GM23338 (cell line): ENCODE measurements around the gene TMEM219. TPM values are rescaled to one million over a fixed set of nuclear protein-coding genes. Genes with fewer than 3 reads are reported as not detected.

Experiments used
- ATAC-seq: fragments of 200-7000 bp; cut with Tn5 transposase; 3 replicates; pipeline ENCODE4 v1.9.1; 2020
- DNase-seq: peaks from one replicate; pipeline ENCODE4 v3.0.0-alpha.2; 2015; ENCODE audit warnings: low spot score
- H2AFZ ChIP-seq: fragments of 200-600 bp; sonication (generic); 2 replicates; pipeline ENCODE4 v1.8.0; 2016; ENCODE audit warnings: antibody characterized with exemption, mild to moderate bottlenecking, moderate library complexity
- H3F3A ChIP-seq: fragments of 200-600 bp; sonication (generic); replicated peaks from 2 replicates; pipeline ENCODE4 v1.8.0; 2017; ENCODE audit warnings: antibody characterized with exemption, mixed run types, low read depth
- H3K27ac ChIP-seq: fragments of 200-600 bp; sonication (generic); 2 replicates; pipeline ENCODE4 v1.6.1; 2016; ENCODE audit warnings: low read depth
- H3K27me3 ChIP-seq: fragments of 200-600 bp; sonication (generic); 2 replicates; pipeline ENCODE4 v1.8.0; 2016; ENCODE audit warnings: mild to moderate bottlenecking, mixed run types, moderate library complexity; ENCODE audit not compliant: insufficient read depth
- H3K36me3 ChIP-seq: fragments of 200-600 bp; sonication (generic); 2 replicates; pipeline ENCODE4 v1.8.0; 2016; ENCODE audit warnings: mild to moderate bottlenecking; ENCODE audit not compliant: insufficient read depth
- H3K4me1 ChIP-seq: fragments of 200-600 bp; sonication (generic); 2 replicates; pipeline ENCODE4 v1.8.0; 2016; ENCODE audit warnings: mild to moderate bottlenecking, moderate library complexity; ENCODE audit not compliant: insufficient read depth
- H3K4me2 ChIP-seq: fragments of 200-600 bp; sonication (generic); 2 replicates; pipeline ENCODE4 v1.7.1; 2017; ENCODE audit warnings: mixed run types
- H3K4me3 ChIP-seq: fragments of 200-600 bp; sonication (generic); 2 replicates; pipeline ENCODE4 v1.6.1; 2016; ENCODE audit warnings: mixed run types
- H3K79me2 ChIP-seq: fragments of 200-600 bp; sonication (generic); replicated peaks from 2 replicates; pipeline ENCODE4 v1.8.0; 2017; ENCODE audit warnings: mild to moderate bottlenecking; ENCODE audit not compliant: insufficient read depth
- H3K9me2 ChIP-seq: fragments of 200-600 bp; sonication (generic); 2 replicates; pipeline ENCODE4 v1.8.0; 2017; ENCODE audit not compliant: insufficient read depth
- H4K20me1 ChIP-seq: fragments of 200-600 bp; sonication (generic); replicated peaks from 2 replicates; pipeline ENCODE4 v1.8.0; 2017; ENCODE audit warnings: mild to moderate bottlenecking; ENCODE audit not compliant: insufficient read depth
- H3K27ac Mint-ChIP-seq: 2 replicates; pipeline ENCODE4 v1.8.0; 2020; ENCODE audit warnings: inconsistent platforms, mild to moderate bottlenecking, moderate library complexity, mixed read lengths
- H3K27me3 Mint-ChIP-seq: 3 replicates; pipeline ENCODE4 v1.8.0; 2022; ENCODE audit warnings: low read depth, mild to moderate bottlenecking, moderate library complexity, mixed read lengths, inconsistent platforms; ENCODE audit not compliant: insufficient read depth, poor library complexity
- H3K36me3 Mint-ChIP-seq: 3 replicates; pipeline ENCODE4 v1.8.0; 2021; ENCODE audit warnings: low read depth, mild to moderate bottlenecking, inconsistent platforms, moderate library complexity, mixed read lengths
- H3K4me1 Mint-ChIP-seq: 3 replicates; pipeline ENCODE4 v1.8.0; 2020; ENCODE audit warnings: mild to moderate bottlenecking, inconsistent platforms, mixed read lengths
- H3K4me3 Mint-ChIP-seq: 3 replicates; pipeline ENCODE4 v1.8.0; 2021; ENCODE audit warnings: moderate library complexity, mild to moderate bottlenecking, inconsistent platforms, mixed read lengths
- H3K9me3 Mint-ChIP-seq: 3 replicates; pipeline ENCODE4 v1.8.0; 2020; ENCODE audit warnings: moderate library complexity, mild to moderate bottlenecking, inconsistent platforms, mixed read lengths
- CREB1 ChIP-seq: fragments of 250-450 bp; sonication (Bioruptor Pico); IDR thresholded peaks from 2 replicates; pipeline ENCODE4 v1.5.0; 2020; ENCODE audit warnings: low read depth, mild to moderate bottlenecking, moderate library complexity
- CTCF ChIP-seq, 2 experiments: fragments of 200-600 bp in 1 of 2; sonication (generic) in 1 of 2; conservative IDR thresholded peaks; 2 replicates each; pipeline versions ENCODE4 v1.5.1 to v1.6.1; 2016 to 2017; ENCODE audit warnings: antibody characterized with exemption in 2 of 2, low read depth in 2 of 2, mild to moderate bottlenecking in 2 of 2, moderate library complexity in 1 of 2
- ETS1 ChIP-seq: IDR thresholded peaks from 2 replicates; pipeline ENCODE4 v1.6.1; 2016; ENCODE audit warnings: antibody characterized with exemption
- EZH2 ChIP-seq: fragments of 200-600 bp; sonication (generic); IDR thresholded peaks from one replicate; pipeline ENCODE4 v1.8.0; 2017; ENCODE audit warnings: antibody characterized with exemption, mild to moderate bottlenecking, low read depth; ENCODE audit not compliant: unreplicated experiment
- NANOG ChIP-seq: IDR thresholded peaks from 2 replicates; pipeline ENCODE4 v1.6.1; 2016; ENCODE audit warnings: antibody characterized with exemption, borderline replicate concordance
- POLR2AphosphoS5 ChIP-seq: IDR thresholded peaks from 2 replicates; pipeline ENCODE4 v1.6.1; 2016; ENCODE audit warnings: antibody characterized with exemption, low read depth
- STAT1 ChIP-seq: IDR thresholded peaks from one replicate; pipeline ENCODE4 v1.6.1; 2016; ENCODE audit warnings: antibody characterized with exemption; ENCODE audit not compliant: unreplicated experiment
- ZNF331 ChIP-seq: fragments of 250-450 bp; sonication (Bioruptor Pico); IDR thresholded peaks from 2 replicates; pipeline ENCODE4 v1.5.0; 2020; ENCODE audit warnings: low read depth, mild to moderate bottlenecking, moderate library complexity
- polyA plus RNA-seq: library from polyadenylated mRNA; unstranded; fragments of >200 nt; fragmentation: Nextera tagmentation; extraction: Ambion mirVana; gene quantifications from 2 replicates; pipeline ENCODE4 v1.2.1, GENCODE V29; 2016
- total RNA-seq: library from RNA; depleted of rRNA; stranded (reverse); fragments of >200 nt; shearing (Covaris generic); gene quantifications from 2 replicates; pipeline ENCODE4 v1.2.3, GENCODE V29; 2014
- TF ChIP-seq, protein P1 (sequence below): IDR thresholded peaks from one replicate; pipeline ENCODE4 v1.6.1; 2018; ENCODE audit warnings: antibody characterized with exemption; ENCODE audit not compliant: unreplicated experiment
- TF ChIP-seq, protein P2 (sequence below): fragments of 250-450 bp; sonication (Bioruptor Pico); IDR thresholded peaks from 2 replicates; pipeline ENCODE4 v1.5.0; 2020; ENCODE audit warnings: mild to moderate bottlenecking, moderate library complexity

TMEM219 gene
- total and polyA plus RNA-seq, 2 experiments from 2014 or later, result 50.0 to 82.3 TPM

DNA sequence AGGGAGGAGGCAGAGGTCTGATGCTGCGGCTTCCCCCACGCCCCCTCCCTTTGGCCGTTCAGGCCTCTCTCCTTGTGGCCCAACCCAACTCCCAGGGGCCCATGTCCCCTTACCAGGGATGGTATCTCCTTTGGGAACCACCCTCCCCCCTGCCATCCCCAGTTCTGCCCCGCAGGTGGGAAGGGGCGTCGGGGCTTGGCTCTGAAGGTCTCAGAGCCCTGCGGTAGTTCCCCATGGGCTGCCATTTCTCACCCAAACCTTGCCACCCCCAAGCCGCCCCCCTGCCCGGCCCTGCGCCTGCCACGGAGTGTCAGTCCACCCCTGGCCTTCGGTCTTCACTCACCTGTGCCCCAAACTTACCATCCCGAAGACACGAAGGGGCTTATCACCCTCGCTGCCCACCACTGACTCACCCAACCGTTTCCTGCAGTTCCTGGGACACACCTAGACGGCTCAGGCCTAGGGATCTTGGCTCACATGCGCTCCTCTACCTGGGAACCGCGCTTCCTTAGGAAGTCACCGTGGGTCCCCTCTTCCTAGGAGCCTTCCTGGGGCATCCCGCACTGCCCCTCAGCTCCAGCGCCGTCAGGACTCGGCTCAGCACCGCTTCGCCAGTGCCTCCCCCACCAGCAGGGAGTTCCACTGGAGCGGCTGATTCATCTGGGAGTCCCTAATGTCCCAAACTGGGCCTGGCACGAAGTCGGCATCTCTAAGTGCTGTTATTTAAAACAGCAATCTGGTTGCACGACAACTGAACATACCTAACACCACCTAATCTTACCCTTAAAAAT is 50.0 kb downstream of the TMEM219 start:
- H4K20me1 ChIP-seq, result no peaks in the 10 kb centered on the region
- H3K27ac ChIP-seq, result no peak overlapping the region
- H3K36me3 ChIP-seq, result no peaks in the 10 kb centered on the region
- TF ChIP-seq STAT1 (no peak), CREB1 (CRISPR knock-in tag) (no peak), CTCF (conservative IDR thresholded peaks at IDR 0.05; ENCODE audit: low read depth in 2 of 2) (no peak), ETS1 (no peak), EZH2 (no peak), NANOG (no peak), POLR2AphosphoS5 (no peak; the same call in 1 of the 2 replicates), ZNF331 (no peak)
- TF ChIP-seq, protein P1, sequence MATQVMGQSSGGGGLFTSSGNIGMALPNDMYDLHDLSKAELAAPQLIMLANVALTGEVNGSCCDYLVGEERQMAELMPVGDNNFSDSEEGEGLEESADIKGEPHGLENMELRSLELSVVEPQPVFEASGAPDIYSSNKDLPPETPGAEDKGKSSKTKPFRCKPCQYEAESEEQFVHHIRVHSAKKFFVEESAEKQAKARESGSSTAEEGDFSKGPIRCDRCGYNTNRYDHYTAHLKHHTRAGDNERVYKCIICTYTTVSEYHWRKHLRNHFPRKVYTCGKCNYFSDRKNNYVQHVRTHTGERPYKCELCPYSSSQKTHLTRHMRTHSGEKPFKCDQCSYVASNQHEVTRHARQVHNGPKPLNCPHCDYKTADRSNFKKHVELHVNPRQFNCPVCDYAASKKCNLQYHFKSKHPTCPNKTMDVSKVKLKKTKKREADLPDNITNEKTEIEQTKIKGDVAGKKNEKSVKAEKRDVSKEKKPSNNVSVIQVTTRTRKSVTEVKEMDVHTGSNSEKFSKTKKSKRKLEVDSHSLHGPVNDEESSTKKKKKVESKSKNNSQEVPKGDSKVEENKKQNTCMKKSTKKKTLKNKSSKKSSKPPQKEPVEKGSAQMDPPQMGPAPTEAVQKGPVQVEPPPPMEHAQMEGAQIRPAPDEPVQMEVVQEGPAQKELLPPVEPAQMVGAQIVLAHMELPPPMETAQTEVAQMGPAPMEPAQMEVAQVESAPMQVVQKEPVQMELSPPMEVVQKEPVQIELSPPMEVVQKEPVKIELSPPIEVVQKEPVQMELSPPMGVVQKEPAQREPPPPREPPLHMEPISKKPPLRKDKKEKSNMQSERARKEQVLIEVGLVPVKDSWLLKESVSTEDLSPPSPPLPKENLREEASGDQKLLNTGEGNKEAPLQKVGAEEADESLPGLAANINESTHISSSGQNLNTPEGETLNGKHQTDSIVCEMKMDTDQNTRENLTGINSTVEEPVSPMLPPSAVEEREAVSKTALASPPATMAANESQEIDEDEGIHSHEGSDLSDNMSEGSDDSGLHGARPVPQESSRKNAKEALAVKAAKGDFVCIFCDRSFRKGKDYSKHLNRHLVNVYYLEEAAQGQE, result no peak
- TF ChIP-seq, protein P2, sequence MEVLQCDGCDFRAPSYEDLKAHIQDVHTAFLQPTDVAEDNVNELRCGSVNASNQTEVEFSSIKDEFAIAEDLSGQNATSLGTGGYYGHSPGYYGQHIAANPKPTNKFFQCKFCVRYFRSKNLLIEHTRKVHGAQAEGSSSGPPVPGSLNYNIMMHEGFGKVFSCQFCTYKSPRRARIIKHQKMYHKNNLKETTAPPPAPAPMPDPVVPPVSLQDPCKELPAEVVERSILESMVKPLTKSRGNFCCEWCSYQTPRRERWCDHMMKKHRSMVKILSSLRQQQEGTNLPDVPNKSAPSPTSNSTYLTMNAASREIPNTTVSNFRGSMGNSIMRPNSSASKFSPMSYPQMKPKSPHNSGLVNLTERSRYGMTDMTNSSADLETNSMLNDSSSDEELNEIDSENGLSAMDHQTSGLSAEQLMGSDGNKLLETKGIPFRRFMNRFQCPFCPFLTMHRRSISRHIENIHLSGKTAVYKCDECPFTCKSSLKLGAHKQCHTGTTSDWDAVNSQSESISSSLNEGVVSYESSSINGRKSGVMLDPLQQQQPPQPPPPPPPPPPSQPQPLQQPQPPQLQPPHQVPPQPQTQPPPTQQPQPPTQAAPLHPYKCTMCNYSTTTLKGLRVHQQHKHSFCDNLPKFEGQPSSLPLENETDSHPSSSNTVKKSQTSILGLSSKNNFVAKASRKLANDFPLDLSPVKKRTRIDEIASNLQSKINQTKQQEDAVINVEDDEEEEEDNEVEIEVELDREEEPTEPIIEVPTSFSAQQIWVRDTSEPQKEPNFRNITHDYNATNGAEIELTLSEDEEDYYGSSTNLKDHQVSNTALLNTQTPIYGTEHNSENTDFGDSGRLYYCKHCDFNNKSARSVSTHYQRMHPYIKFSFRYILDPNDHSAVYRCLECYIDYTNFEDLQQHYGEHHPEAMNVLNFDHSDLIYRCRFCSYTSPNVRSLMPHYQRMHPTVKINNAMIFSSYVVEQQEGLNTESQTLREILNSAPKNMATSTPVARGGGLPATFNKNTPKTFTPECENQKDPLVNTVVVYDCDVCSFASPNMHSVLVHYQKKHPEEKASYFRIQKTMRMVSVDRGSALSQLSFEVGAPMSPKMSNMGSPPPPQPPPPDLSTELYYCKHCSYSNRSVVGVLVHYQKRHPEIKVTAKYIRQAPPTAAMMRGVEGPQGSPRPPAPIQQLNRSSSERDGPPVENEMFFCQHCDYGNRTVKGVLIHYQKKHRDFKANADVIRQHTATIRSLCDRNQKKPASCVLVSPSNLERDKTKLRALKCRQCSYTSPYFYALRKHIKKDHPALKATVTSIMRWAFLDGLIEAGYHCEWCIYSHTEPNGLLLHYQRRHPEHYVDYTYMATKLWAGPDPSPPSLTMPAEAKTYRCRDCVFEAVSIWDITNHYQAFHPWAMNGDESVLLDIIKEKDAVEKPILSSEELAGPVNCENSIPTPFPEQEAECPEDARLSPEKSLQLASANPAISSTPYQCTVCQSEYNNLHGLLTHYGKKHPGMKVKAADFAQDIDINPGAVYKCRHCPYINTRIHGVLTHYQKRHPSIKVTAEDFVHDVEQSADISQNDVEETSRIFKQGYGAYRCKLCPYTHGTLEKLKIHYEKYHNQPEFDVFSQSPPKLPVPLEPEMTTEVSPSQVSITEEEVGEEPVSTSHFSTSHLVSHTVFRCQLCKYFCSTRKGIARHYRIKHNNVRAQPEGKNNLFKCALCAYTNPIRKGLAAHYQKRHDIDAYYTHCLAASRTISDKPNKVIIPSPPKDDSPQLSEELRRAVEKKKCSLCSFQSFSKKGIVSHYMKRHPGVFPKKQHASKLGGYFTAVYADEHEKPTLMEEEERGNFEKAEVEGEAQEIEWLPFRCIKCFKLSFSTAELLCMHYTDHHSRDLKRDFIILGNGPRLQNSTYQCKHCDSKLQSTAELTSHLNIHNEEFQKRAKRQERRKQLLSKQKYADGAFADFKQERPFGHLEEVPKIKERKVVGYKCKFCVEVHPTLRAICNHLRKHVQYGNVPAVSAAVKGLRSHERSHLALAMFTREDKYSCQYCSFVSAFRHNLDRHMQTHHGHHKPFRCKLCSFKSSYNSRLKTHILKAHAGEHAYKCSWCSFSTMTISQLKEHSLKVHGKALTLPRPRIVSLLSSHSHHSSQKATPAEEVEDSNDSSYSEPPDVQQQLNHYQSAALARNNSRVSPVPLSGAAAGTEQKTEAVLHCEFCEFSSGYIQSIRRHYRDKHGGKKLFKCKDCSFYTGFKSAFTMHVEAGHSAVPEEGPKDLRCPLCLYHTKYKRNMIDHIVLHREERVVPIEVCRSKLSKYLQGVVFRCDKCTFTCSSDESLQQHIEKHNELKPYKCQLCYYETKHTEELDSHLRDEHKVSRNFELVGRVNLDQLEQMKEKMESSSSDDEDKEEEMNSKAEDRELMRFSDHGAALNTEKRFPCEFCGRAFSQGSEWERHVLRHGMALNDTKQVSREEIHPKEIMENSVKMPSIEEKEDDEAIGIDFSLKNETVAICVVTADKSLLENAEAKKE (CRISPR knock-in tag), result no peak
- H3K36me3 Mint-ChIP-seq, result no peaks in the 10 kb centered on the region
- H3K9me3 Mint-ChIP-seq, result peaks cover 2% of the 10 kb centered on the region; the same call in 1 of the 3 replicates
- H3K79me2 ChIP-seq, result no peaks in the 10 kb centered on the region
- DNase-seq, result peak; percentile 68
- peak overlapping the region; percentile 91 for H3K4me3 ChIP-seq
- peaks cover 28% of the 10 kb centered on the region for H3K27me3 Mint-ChIP-seq
- H3F3A ChIP-seq, result 0 out of 2 replicates have a peak, but pooled peaks cover 4% of the 10 kb centered on the region
- ATAC-seq, result peak; percentile 38
- H3K27me3 ChIP-seq, result peaks cover 33% of the 10 kb centered on the region
- no peak overlapping the region for H3K27ac Mint-ChIP-seq
- H3K4me3 Mint-ChIP-seq, result peak overlapping the region; percentile 77
- peaks cover 23% of the 10 kb centered on the region for H3K4me1 Mint-ChIP-seq
- H3K9me2 ChIP-seq, result no peaks in the 10 kb centered on the region
- peak overlapping the region; percentile 87 for H3K4me2 ChIP-seq
- H2AFZ ChIP-seq, result peak overlapping the region; percentile 87
- H3K4me1 ChIP-seq, result peaks cover 11% of the 10 kb centered on the region; the same call in 1 of the 2 replicates
